Glomerular visceral epithelial cell (primary cell): ENCODE data around the gene SF1.
A peak's percentile ranks its signal among the peaks of the same experiment; 100 is the strongest.

Experiments used
- DNase-seq: peaks from one replicate; pipeline ENCODE4 v3.0.0-alpha.2; 2016; ENCODE audit errors: extremely low spot score

SF1 gene

DNA sequence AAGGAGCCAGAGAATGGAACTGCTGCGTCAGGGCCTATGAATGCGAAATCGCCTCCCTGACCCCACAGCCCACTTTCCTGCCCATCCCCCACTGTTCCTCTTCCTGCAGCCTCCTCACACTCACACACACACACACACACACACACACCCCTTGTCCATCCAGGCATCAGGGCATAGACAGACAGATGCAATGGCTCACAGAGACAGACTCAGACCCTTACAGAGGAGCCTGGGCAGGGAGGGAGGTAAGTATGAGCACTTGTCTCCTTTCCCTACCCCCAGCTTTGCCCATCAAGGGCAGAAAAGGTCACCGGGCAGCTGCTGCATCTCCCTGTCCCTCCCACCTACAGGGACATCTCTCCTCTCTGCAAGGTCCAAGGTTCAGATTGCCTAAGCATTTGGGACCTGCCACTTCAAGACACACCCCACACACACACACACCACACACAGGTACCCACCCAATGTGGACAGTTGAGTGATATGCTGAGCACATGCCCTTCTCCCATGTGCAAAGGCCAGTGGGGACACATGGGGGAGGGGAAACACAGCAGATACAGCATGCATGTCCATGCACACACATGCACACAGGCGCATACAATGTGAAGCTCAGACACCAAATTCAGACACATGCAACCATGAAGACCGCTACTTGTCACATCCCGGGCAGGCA, 53.3 kb downstream of the SF1 start:
- DNase-seq, result no peak

DNA sequence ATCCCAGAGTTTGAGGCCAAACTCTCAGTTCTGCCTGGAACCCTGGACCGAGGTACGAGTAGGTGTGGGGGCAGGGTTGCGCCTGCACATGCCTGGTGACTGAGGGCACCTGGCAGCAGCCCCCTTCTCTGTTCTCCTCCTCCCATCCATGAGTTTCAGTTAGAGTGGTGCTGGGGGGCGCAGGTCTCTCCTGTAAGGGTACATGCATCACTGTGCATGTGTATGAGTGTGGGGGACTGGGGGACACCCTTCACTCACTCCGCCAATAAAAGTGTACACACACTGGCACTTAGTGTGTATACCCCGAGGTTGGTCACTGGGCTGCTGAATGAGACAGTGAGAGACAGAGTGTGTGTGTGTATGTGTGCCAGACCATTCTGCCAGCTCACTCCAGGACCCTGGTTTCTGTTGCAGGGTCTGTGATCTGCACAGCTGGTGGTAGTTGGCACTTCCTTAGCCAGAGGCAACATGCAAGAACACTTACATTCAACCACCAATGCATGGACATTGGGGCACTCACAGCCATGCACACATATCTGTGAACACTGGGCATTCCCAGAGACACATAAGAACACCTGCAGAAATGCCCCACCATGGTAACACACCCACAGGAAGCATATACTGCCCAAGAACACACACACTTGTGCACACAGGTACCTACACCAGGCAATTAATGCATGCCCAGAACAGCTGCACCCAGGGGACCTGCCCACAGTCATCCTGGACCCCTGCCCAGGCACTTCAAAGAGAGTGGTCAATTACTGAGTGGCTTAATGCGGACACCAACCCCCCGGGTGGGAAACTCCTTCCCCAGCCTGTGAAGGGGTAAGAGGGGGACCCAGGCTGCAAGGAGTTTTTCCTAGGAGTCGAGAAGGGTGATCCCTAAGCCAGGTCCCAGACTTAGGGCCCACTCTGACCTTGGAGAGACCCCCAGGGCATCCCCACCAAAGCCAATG, 54.2 kb downstream of the SF1 start:
- DNase-seq, result no peak

DNA sequence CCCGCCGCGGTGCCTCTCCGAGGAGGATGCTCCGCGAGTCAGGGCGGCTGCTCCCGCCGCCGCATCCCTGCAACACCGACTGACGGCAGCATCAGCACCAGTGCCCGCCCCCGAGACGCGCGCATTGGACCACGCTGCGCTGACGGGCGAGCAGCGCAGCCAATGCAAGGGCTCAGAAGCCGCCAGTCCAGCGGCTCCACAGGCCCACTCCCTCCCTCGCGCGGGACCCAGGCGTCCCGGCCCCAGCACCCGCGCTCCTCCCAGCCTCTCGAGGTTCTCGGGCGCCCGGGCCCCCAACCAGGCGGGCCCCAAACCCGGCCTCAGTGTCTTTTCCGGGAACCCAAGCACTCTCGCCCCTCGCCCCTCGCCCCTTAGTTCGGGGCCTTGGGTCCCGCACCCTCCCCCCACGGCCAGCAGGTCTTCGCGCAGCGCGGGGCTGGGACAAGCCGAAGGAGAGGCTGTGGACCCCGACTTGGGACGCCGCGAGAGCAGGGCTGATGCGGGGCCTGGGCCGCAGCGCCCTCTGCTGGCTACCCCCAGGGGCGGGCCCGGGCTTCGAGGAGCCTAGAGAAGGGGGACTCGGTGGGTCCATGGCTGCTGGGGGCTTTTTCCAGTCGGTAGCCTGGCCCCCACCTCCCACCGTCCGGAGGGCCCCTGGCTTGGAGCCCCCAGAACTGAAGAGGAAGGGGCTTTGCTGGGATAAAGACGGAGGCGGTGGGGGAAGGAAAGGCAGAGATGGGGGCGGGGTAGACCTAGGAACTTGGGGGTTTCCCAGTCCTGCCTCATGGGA, 55.0 kb downstream of the SF1 start, which contains the start of gene NRXN2:
Gene NRXN2 (minus strand): TSS at position 81 of the 790 bp plus-strand sequence. CDS start 9,498 bp downstream, outside the sequence.
- DNase-seq, result peak; percentile 74

DNA sequence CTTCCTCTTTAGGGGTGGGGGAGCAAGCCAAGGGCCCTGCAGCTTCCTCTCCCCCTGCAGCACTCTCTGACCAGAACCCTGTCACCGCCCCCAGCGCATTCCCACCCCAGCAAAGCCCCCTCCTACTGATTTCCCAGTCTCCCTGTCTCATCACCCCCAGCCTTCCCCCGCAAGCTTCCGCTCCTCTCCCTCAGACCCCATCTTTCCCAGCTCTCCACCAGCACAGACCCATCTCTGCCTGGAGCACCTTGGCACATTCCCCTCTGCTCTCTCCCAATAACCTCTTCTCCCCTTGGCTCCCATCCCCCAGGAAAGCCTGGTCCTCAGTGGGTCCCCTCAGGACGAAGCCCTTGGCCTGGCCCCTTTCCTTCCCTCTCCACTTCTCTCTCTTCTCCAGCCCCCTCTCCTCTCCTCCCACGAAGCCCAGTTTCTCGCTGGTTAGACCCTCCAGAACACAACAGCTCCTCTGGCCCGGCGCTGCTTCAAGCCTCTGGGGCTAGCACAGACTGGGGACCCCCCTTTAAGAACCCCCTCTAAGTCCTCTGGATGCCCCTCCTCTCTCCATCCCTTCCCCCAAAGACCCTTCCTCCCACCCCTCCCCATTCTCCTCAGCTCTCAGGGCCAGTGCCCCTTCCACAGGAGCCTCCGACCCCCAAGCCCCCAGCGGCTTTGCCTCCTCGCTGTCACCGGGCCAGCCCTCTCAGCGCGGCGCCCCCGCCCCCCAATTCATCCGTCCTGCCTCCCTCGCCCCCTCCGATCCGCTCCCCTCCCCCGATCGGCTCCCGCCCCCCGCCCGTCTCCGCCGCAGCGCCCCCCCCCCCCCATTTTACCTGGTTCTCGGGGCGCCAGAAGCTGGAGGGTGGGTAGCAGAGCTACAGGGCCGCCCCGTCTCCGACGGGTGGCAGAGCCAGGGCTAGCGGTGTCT, 55.9 kb downstream of the SF1 start:
- DNase-seq, result no peak

DNA sequence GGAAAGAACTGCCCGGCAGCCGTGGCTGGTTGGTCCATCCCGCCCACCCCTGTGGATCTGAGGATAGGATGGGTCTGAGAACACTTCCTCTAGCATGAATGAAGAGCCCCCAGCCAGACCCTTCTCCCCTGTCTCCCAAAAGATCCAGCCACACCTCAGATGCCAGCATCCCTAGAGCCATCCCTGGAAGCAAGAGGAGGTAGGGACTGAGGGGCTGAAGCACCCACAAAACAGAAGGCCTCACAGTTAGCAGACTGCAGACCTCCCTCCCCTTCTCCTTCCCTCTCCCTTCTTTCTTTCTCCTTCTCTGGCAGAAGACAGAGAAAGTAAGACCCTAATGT, 57.0 kb downstream of the SF1 start:
- DNase-seq, result no peak

DNA sequence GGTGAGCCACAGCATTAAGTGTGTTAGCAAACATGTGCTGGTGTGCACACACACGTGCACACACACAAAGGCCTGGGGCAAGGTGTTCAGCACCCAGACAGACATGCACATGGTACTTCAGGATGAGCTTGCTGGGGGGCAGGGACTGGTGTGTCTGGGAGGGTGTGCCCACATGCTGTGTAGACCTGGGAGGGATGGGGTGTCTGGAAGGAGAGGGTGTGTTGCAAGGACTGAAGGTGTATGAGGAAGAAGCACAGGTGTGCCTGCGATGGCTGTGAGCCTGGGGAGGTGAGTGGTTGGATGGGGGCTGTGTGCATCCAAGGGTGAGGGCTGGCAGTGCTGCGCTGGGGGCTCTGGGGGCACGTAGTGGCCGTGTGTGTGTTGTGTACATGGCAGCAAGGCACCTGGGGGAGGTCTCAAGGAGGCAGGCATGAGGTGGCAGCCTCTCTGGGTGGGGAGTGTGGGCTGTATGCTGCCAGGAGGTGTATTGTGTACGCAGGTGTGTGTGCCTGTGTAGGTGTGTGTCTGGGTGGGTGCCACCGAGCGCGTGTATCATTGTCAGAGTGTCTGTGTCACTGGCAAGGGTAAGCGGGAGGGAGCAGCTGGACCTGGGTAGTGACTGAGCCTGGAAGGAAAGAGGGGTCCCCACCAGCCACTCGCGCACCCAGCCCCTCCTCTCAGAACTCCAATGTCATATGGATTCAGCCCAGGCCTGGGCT, 57.5 kb downstream of the SF1 start:
- DNase-seq, result no peak

DNA sequence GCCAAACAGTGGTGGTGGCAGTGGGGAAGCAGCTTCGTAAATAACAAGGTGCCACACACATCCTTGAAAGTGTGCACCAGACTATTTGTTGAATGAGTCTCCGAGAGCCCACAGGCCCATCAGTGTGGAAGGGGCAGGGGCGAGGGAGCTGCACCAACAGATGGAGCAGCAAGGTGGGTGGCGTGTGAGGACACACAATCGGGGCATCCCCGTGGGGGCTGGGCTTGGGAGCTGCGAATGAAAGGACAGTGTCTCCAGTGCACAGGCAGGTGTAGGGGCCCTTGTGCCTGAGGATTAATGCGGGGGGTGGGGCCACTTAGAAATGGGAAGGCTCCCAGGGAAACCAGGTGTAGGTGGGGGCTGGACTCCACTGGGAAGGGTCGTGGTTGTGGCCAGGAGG, 58.2 kb downstream of the SF1 start:
- DNase-seq, result no peak

DNA sequence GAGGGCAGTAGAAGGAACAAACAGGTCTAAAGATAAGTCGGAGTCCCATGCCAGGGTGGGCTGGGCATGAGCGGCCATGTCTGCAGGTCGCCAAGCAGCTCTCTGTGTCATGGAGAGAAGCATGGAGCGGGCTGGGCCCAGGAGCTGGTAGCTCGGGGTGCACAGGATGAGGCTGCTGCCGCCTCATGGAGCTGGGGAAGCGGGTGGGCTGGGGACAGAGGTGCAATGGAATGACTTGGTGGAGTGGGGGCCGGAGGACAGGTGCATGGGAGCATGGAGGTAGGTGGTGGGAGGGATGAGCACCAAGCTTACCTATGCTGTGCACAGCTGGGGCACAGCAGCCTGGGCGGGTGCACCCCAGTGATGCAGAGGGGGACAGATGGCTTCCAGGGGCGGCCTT, 58.9 kb downstream of the SF1 start:
- no peak for DNase-seq

DNA sequence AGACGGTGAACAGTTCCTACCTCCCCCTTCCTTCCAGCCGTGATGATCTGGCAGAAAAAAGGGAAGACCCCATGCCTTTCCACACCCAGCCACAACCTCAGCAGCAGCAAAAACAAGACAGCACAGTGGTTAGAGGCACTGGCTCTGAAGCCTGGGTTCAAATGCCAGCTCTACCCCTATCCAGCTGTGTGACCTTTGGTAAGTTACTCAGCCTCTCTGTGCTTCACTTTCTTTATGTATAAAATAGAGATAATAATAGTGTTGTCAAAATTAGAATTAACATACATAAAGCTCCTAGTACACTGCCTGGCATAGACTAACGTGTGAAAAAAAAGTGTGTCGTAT, 59.6 kb downstream of the SF1 start:
- DNase-seq, result no peak

DNA sequence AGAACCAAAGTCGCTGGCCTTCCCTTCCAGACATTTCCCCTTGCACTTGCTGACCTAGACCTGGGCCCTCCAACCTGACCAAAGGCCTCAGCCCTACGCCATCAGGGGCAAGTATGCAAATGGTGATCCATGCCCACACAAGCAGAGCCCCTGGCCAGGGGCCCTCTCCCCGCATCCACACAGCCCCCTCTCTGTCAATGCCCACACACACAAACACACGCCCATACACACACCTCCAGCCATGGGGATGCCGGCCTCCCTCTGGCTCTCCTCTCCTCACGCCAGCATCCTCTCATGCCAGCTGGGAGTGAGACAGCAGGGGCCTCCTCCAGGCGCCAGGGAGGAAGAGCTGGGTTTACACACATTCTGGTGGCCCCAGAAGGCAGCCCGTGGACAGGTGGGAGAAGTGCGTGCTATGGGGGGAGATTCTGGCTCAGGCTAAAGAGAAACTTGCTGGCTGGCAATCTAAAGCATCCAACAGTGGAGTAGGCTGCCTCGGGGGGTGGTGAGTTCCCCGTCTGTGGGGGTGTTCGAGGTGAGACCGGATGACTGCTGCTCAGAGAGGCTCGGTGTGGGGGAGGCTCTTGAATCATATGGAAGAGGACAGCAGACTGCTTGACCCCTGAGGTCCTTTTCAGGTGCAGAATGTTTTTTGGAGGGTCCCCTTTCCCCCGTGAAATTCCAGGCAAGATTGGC, 60.1 kb downstream of the SF1 start:
- DNase-seq, result no peak

DNA sequence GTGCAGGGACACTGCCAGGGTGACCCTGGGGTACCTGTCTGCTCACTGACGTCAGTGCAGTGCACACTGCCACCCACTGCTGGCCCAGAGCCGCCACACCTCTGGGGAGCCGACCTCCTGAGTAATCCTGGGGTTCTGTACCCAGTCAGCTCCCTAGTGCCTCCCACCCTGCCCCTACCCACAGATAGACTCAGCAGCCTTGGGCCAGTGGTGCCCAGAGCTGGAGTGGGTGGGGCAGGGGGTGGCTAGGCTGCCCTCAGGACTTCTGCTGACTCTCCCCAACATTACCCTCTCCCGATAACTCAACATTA, 61.1 kb downstream of the SF1 start:
- no peak for DNase-seq

DNA sequence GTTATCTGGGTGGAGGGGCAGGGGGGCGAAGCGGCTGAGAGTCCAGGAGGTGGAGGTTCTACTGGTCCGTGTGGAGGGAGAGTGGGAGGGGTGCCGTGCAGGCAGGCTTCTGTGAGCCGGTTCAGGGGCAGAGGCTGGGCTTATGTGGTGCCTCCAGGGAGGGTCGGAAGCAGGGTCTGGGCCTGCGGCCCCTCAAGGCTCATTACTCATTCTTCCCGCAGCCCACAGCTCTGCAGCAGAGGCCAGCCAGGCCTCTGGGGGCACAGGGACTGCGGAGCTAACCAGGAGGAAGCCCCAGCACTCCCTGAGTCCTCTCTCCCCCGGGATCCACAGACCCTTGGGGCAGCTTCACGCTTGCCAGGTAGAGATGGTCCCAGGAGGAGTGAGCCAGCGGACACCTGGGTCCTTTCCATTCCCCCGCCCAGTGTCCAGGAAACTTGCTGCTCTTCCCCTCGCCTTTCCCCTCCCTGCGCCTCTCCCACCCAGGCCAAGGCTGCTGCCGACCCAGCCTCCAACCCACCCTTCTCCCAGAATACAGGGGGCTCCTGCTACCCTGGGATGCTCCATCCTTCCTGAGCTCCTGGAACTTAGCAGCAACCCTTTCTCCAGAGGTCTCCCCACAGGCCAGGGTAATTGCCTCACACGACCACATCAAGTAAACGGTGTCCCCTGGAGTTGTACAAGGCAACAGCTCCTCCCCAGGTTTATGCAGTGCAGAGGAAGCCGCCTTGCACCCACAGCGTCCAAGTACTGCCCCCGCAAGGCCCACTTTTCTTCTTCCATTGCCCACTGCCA, 61.7 kb downstream of the SF1 start:
- DNase-seq, result no peak

DNA sequence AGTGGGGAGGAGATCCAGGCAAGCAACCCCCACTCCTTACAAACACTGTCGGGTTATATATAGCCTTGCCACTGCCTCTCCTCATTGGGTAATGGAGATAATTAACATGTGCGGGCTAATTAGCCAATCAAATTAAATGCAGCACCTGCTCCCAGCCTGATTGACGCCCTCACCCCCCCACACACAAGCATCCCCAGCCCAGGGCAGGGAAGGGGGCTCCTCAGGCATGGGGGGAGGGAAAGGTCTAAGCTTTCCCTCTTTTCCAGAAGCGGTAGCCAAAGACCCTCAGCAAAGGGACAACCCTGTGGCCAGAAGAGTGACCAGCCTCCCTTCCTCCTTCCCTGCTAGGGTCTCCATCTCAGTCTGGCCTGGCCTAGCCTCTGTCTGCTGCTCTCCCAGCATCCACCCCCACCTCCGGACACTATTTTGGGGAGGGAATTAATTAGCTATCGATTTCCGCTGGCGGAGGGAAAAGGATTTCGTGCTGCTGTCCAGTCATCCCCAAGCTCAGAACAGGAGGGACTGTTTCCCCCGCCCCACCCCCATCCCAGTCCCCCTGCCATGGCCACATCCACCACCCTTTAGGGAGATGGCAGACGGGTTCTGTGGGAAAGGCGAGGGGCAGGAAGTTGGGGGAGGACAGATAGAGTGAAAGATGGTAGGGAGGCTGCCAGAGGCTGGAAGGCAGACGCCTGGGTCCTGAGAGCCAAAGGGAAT, 62.4 kb downstream of the SF1 start:
- no peak for DNase-seq

DNA sequence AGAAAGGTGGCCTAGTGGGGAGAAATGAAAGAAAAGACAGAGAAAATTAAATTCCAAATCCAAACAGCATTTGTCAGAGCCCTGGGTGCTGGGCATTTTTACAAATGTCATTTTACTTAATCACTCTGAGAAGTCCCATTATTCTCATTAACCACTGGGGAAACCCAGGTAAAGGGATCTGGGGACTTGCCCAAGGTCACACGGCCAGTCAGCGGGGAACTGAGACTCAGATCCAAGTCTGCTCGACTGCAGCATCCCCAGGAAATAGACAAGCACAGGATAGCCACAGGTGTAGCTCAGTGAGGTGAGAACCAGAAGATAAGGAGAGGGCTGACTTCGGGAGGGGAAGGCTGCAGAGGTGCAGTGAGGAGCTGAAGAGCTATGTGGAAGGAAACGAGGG, 63.2 kb downstream of the SF1 start:
- no peak for DNase-seq

DNA sequence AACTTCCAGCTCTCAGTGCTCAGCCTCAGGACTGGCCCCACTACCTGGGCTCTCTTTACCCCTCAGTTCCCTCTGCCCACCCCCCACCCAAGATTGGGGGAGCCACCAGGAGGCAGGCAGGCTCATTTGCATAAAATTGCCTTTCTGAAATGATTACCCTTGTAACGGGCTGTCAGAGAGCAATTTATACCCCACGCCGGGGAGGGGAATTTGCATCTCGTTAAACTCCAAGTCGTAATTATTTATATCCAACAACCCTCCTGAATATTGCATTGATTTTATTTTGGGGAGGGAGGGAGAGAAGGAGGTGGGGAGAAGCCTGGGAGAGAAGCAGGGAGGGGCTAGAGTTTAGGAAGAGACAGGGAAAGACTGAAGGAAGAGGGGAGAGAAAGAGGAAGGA, 63.7 kb downstream of the SF1 start:
- DNase-seq, result no peak
